HCT116 (cell line): ENCODE data around the gene DICER1. TPM values are rescaled to one million over a fixed set of nuclear protein-coding genes. Genes with fewer than 3 reads are reported as not detected.

Source experiments
- ATAC-seq: fragments of 200-7000 bp; cut with Tn5 transposase; 2 replicates; pipeline ENCODE4 v1.9.1; 2020; ENCODE audit warnings: mild to moderate bottlenecking, moderate library complexity
- BruUV-seq: library from RNA; stranded (reverse); fragments of 400-500 nt; replicated peaks from 2 replicates; lab custom pipeline; 2021; lab: Mats Ljungman, UMichigan
- CTCF ChIA-PET: fragments of 300-600 bp; sonication (Branson Sonifier 250); formaldehyde crosslinking; loops from one replicate; lab custom pipeline; 2021; ENCODE audit warnings: antibody characterized with exemption; lab: Charles Lee
- POLR2A ChIA-PET: fragments of 300-600, 350-600 bp; sonication (Branson Sonifier 250); formaldehyde crosslinking; loops from one replicate; lab custom pipeline; 2021; ENCODE audit warnings: antibody characterized with exemption; lab: Charles Lee
- RAD21 ChIA-PET, 2 experiments: fragments of 300-600 bp; sonication (Branson Sonifier 250); formaldehyde crosslinking; loops; one replicate each; lab custom pipeline; 2023; ENCODE audit warnings: low total read pairs in 2 of 2; ENCODE audit not compliant: uncharacterized antibody in 2 of 2, unreplicated experiment in 2 of 2, low non-redundant PET in 1 of 2; lab: Charles Lee
- DNase-seq: peaks from one replicate; pipeline ENCODE4 v3.0.0-alpha.2; 2010; ENCODE audit warnings: low read depth, low spot score
- H2AFZ ChIP-seq: fragments of 200-600 bp; shearing (Covaris generic), sonication (generic); 2 replicates; pipeline ENCODE4 v1.6.1; 2017; ENCODE audit warnings: low read depth, mixed run types, mixed read lengths, antibody characterized with exemption, low read length; ENCODE audit not compliant: poor library complexity, severe bottlenecking
- H3K27ac ChIP-seq: 2 replicates; pipeline ENCODE4 v1.5.1; 2012; ENCODE audit warnings: low read depth, low read length
- H3K27me3 ChIP-seq: fragments of 200-600 bp; sonication (generic); 2 replicates; pipeline ENCODE4 v1.6.1; 2016; ENCODE audit warnings: mixed run types, low read length, mixed read lengths; ENCODE audit not compliant: insufficient read depth
- H3K36me3 ChIP-seq, 2 experiments: fragments of 200-500 bp in 1 of 2; fragments of 200-600 bp in 1 of 2; sonication (Bioruptor generic) in 1 of 2; sonication (generic) in 1 of 2; 2 replicates each; pipeline versions ENCODE4 v1.5.1 to v1.6.1; 2014 to 2016; ENCODE audit warnings: low read length in 2 of 2, inconsistent platforms in 1 of 2, mixed read lengths in 1 of 2, mixed run types in 1 of 2; ENCODE audit not compliant: insufficient read depth in 2 of 2, control insufficient read depth in 1 of 2
- H3K4me1 ChIP-seq, 2 experiments: fragments of 200-600 bp in 1 of 2; sonication (generic) in 1 of 2; 2 replicates each; pipeline versions ENCODE4 v1.5.1 to v1.6.1; 2012 to 2017; ENCODE audit warnings: low read length in 2 of 2, inconsistent platforms in 1 of 2, mild to moderate bottlenecking in 1 of 2, mixed read lengths in 1 of 2, mixed run types in 1 of 2, moderate library complexity in 1 of 2; ENCODE audit not compliant: insufficient read depth in 2 of 2, control insufficient read depth in 1 of 2
- H3K4me2 ChIP-seq: fragments of 200-600 bp; sonication (generic); 2 replicates; pipeline ENCODE4 v1.6.1; 2017; ENCODE audit warnings: mixed run types, low read length, mixed read lengths
- H3K4me3 ChIP-seq, 2 experiments: fragments of 200-600 bp in 1 of 2; sonication (generic) in 1 of 2; replicated peaks in 1 of 2; 2 replicates each; pipeline ENCODE4 v1.5.1; 2011 to 2016; ENCODE audit warnings: low read length in 2 of 2, control low read depth in 1 of 2, low read depth in 1 of 2, mild to moderate bottlenecking in 1 of 2, mixed read lengths in 1 of 2, mixed run types in 1 of 2
- H3K79me2 ChIP-seq: fragments of 200-600 bp; sonication (generic); 2 replicates; pipeline ENCODE4 v1.6.1; 2017; ENCODE audit warnings: mild to moderate bottlenecking, mixed run types, low read length, moderate library complexity, mixed read lengths; ENCODE audit not compliant: insufficient read depth
- H3K9ac ChIP-seq: fragments of 200-600 bp; sonication (generic); 2 replicates; pipeline ENCODE4 v1.6.1; 2016; ENCODE audit warnings: low read length, mixed read lengths
- H3K9me2 ChIP-seq: fragments of 200-600 bp; sonication (generic), shearing (Covaris generic); 2 replicates; pipeline ENCODE4 v1.6.1; 2017; ENCODE audit warnings: mixed run types, mild to moderate bottlenecking, moderate library complexity; ENCODE audit not compliant: insufficient read depth
- H3K9me3 ChIP-seq, 2 experiments: fragments of 200-500 bp in 1 of 2; fragments of 200-600 bp in 1 of 2; sonication (Bioruptor generic) in 1 of 2; sonication (generic) in 1 of 2; 2 replicates each; pipeline ENCODE4 v1.6.1; 2014 to 2017; ENCODE audit warnings: low read length in 2 of 2, mixed read lengths in 2 of 2, inconsistent platforms in 1 of 2, low read depth in 1 of 2, mild to moderate bottlenecking in 1 of 2, mixed run types in 1 of 2, moderate library complexity in 1 of 2; ENCODE audit not compliant: control insufficient read depth in 1 of 2, insufficient read depth in 1 of 2
- H4K20me1 ChIP-seq: fragments of 200-600 bp; sonication (generic), shearing (Covaris generic); 2 replicates; pipeline ENCODE4 v1.6.1; 2017; ENCODE audit warnings: mixed run types, mild to moderate bottlenecking, moderate library complexity; ENCODE audit not compliant: insufficient read depth
- ATF3 ChIP-seq: IDR thresholded peaks from 2 replicates; pipeline ENCODE4 v1.6.1; 2012
- CBX3 ChIP-seq: IDR thresholded peaks from 2 replicates; pipeline ENCODE4 v1.6.1; 2012; ENCODE audit warnings: low read depth
- CTCF ChIP-seq, 3 experiments: fragments of 200-600 bp in 1 of 3; sonication (generic) in 1 of 3; IDR thresholded peaks in 2 of 3; conservative IDR thresholded peaks in 1 of 3; 2 replicates each; pipeline ENCODE4 v1.5.1; 2012 to 2017; ENCODE audit warnings: low read depth in 2 of 3, low read length in 2 of 3, antibody characterized with exemption in 1 of 3, borderline replicate concordance in 1 of 3, control low read depth in 1 of 3, mild to moderate bottlenecking in 1 of 3, mixed read lengths in 1 of 3, mixed run types in 1 of 3, moderate library complexity in 1 of 3; ENCODE audit not compliant: insufficient read depth in 1 of 3
- ELF1 ChIP-seq: IDR thresholded peaks from 2 replicates; pipeline ENCODE4 v1.6.1; 2012; ENCODE audit warnings: low read depth, borderline replicate concordance
- EZH2 ChIP-seq: fragments of 200-600 bp; sonication (generic); IDR thresholded peaks from 2 replicates; pipeline ENCODE4 v1.6.1; 2017; ENCODE audit warnings: antibody characterized with exemption, mixed run types
- EZH2phosphoT487 ChIP-seq: fragments of 200-600 bp; IDR thresholded peaks from 2 replicates; pipeline ENCODE4 v1.6.1; 2018; ENCODE audit warnings: antibody characterized with exemption, borderline replicate concordance
- FOSL1 ChIP-seq: IDR thresholded peaks from 2 replicates; pipeline ENCODE4 v1.6.1; 2012; ENCODE audit warnings: low read depth
- JUND ChIP-seq: IDR thresholded peaks from 2 replicates; pipeline ENCODE4 v1.6.1; 2012
- MAX ChIP-seq: IDR thresholded peaks from 2 replicates; pipeline ENCODE4 v1.6.1; 2012
- POLR2A ChIP-seq: IDR thresholded peaks from 2 replicates; pipeline ENCODE4 v1.7.0; 2011; ENCODE audit warnings: borderline replicate concordance; ENCODE audit not compliant: insufficient read depth, insufficient read length; ENCODE audit errors: extremely low read depth
- POLR2AphosphoS5 ChIP-seq: IDR thresholded peaks from 2 replicates; pipeline ENCODE4 v1.6.1; 2011; ENCODE audit warnings: mild to moderate bottlenecking, low read depth, low read length, moderate library complexity
- RAD21 ChIP-seq: IDR thresholded peaks from 2 replicates; pipeline ENCODE4 v1.6.1; 2012; ENCODE audit warnings: low read depth, mild to moderate bottlenecking
- SIN3A ChIP-seq: IDR thresholded peaks from 2 replicates; pipeline ENCODE4 v1.6.1; 2012; ENCODE audit warnings: low read depth
- SP1 ChIP-seq: IDR thresholded peaks from 2 replicates; pipeline ENCODE4 v1.6.1; 2012; ENCODE audit warnings: low read depth
- SRF ChIP-seq: IDR thresholded peaks from 2 replicates; pipeline ENCODE4 v1.6.1; 2012; ENCODE audit warnings: low read depth
- YY1 ChIP-seq: IDR thresholded peaks from 2 replicates; pipeline ENCODE4 v1.6.1; 2011; ENCODE audit warnings: low read length, low read depth, moderate library complexity, mild to moderate bottlenecking; ENCODE audit not compliant: insufficient replicate concordance; ENCODE audit errors: extremely low read depth
- ZBTB33 ChIP-seq: IDR thresholded peaks from 2 replicates; pipeline ENCODE4 v1.6.1; 2011; ENCODE audit warnings: mild to moderate bottlenecking, low read length, moderate library complexity; ENCODE audit not compliant: insufficient replicate concordance; ENCODE audit errors: extremely low read depth
- ZFX ChIP-seq: fragments of 450-650 bp; IDR thresholded peaks from 2 replicates; pipeline ENCODE4 v1.6.1; 2017
- ZNF274 ChIP-seq: fragments of 200-500 bp; sonication (Bioruptor generic); IDR thresholded peaks from 2 replicates; pipeline ENCODE4 v1.6.1; 2014; ENCODE audit warnings: mild to moderate bottlenecking, low read depth, low read length, inconsistent platforms
- intact Hi-C: fragments of 100-400 bp; cut with micrococcal nuclease; formaldehyde crosslinking; loops from 2 replicates; pipeline ENCODE4 v1.10.0; 2022
- total RNA-seq: library from RNA; stranded (reverse); gene quantifications from one replicate; pipeline ENCODE4 v1.2.1, GENCODE V29; 2021; ENCODE audit not compliant: unreplicated experiment

DICER1 gene
- total RNA-seq, 1 experiment from 2014 or later, result 38.6 TPM

- no peak for TF ChIP-seq CTCF (IDR thresholded peaks at IDR 0.05 in 2 of 3, conservative IDR thresholded peaks at IDR 0.05 in 1 of 3; ENCODE audit: borderline replicate concordance in 1 of 3, insufficient read depth in 1 of 3, low read depth in 2 of 3, low read length in 2 of 3)
- TF ChIP-seq SRF, result no peak
- TF ChIP-seq FOSL1, result no peak
- no peak for TF ChIP-seq YY1
- TF ChIP-seq ZNF274, result no peak
- TF ChIP-seq JUND, result no peak
- TF ChIP-seq EZH2, result no peak
- no peak for TF ChIP-seq MAX
- no peak for TF ChIP-seq SP1
- no peak for TF ChIP-seq ELF1
- no peak for TF ChIP-seq CBX3
- TF ChIP-seq ZFX, result no peak
- no peak for TF ChIP-seq ZBTB33
- no peak for TF ChIP-seq EZH2phosphoT487
- no peak for TF ChIP-seq RAD21
- TF ChIP-seq ATF3, result no peak
- no peak for TF ChIP-seq SIN3A
- TF ChIP-seq POLR2A, result no peak
- no peak for TF ChIP-seq POLR2AphosphoS5
- Histone ChIP-seq H3K9me2 (no peaks in the 10 kb centered on the region), H3K9me3 (no peaks in the 10 kb centered on the region), H3K9ac (no peak overlapping the region), H3K36me3 (peaks cover 6 to 9% of the 10 kb centered on the region in 2 experiments), H2AFZ (no peak overlapping the region), H3K4me1 (no peaks in the 10 kb centered on the region), H3K4me2 (no peak overlapping the region), H3K27ac (no peak overlapping the region), H3K4me3 (no peak overlapping the region), H4K20me1 (no peaks in the 10 kb centered on the region), H3K79me2 (peaks cover 28% of the 10 kb centered on the region; the same call in 1 of the 2 replicates), H3K27me3 (no peaks in the 10 kb centered on the region)
- intact Hi-C loops, result no loop called here
- DNase-seq, result no peak
- no peak for ATAC-seq
- ChIA-PET POLR2A (interaction anchor here (0.6 kb wide), 1 partner anchor 170 kb away, joined by 3 read pairs; no protein-coding TSS in a partner anchor), CTCF (no interaction called here), RAD21 (no interaction called here)
- no TSS peak for BruUV-seq
Observed at GRCh38 chr14:95121911-95122620, 35.3 kb downstream of the DICER1 start.
